ENCODE measurements around the gene HAUS5.
"Not testable (repeated sequence)": the region's sequence is repeated elsewhere in the genome, so short reads cannot be mapped to it uniquely, and the experiment has no call there.

HAUS5 gene

GRCh38 chr19:35644987-35645679 is 32.6 kb downstream of the HAUS5 start:
- no peak for TF ChIP-seq CTCF (IDR thresholded peaks at IDR 0.05; ENCODE audit: low read depth, low read length)
- Histone ChIP-seq H3K9me3 (ENCODE audit: severe bottlenecking) (no peaks in the 10 kb centered on the region), H3K27ac (peak overlapping the region; percentile 91), H3K4me3 (ENCODE audit: low read depth, low read length) (peak overlapping the region; percentile 62), H3K36me3 (peaks cover 7% of the 10 kb centered on the region), H3K27me3 (ENCODE audit: insufficient read depth, low read depth, severe bottlenecking) (no peaks in the 10 kb centered on the region)
- peak; percentile 78 for DNase-seq

- H3K27ac ChIP-seq, result peak overlapping the region; percentile 85
- no peak overlapping the region for H3K4me3 ChIP-seq (ENCODE audit: low read depth, low read length)
- peaks cover 9% of the 10 kb centered on the region for H3K36me3 ChIP-seq
- no peak for TF ChIP-seq CTCF (IDR thresholded peaks at IDR 0.05; ENCODE audit: low read depth, low read length)
- no peaks in the 10 kb centered on the region for H3K27me3 ChIP-seq (ENCODE audit: insufficient read depth, low read depth, severe bottlenecking)
- DNase-seq, result no peak
- no peaks in the 10 kb centered on the region for H3K9me3 ChIP-seq (ENCODE audit: severe bottlenecking)
Measured at GRCh38 chr19:35645680-35646511, 33.4 kb downstream of the HAUS5 start.

DNA sequence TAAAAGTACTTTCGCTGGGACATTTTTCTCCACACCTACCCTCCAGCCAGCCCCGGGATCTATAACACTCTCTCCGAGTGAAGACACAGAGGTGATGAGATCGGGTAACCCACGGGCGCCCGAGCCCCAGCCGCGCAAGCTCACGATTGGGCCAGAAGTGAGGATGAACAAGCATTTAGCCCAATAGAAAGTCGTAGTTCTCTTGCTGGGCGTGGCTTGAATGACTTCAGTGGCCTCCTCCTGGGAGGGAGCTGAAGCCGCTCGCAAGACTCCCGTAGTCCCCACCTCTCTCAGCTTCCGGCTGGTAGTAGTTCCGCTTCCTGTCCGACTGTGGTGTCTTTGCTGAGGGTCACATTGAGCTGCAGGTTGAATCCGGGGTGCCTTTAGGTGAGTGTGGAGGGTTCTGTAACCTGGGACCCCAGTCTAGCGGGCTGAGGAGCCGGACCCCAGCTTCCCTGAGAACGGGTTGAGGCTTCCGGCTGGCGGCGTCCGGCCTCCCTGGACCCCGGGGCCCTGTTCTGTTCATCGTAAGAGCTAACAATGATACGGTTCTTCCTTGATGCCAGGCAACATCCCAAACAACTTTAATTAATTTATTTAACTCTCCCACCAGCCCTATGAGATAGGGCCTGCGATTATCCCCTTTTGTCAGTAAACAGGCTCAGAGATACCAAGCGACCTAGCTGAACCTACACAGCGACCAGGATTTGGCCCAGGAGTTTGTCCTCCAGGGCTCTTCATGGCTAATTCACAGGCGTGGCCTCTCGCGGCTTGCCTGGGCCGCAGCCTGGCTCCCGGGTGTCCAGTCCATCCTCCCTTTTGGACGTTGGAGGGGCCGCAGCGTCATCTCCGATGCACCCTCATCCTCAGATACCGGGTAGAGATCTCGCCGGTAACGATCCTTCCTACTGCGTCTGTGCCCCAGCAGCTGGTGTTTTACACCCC is 35.8 kb downstream of the HAUS5 start, which contains the start of gene COX6B1:
TSS of gene COX6B1 (plus strand) at position 307 of the 945 bp plus-strand sequence. CDS start 2,921 bp downstream, outside the sequence.
- peak; percentile 96 for DNase-seq
- H3K27me3 ChIP-seq (ENCODE audit: insufficient read depth, low read depth, severe bottlenecking), result no peaks in the 10 kb centered on the region
- no peak for TF ChIP-seq CTCF (IDR thresholded peaks at IDR 0.05; ENCODE audit: low read depth, low read length)
- H3K27ac ChIP-seq, result peak within 1 kb of the TSS; percentile 85
- H3K4me3 ChIP-seq (ENCODE audit: low read depth, low read length), result peak within 1 kb of the TSS; percentile 93
- no peaks in the 10 kb centered on the region for H3K9me3 ChIP-seq (ENCODE audit: severe bottlenecking)
- H3K36me3 ChIP-seq, result peaks cover 24% of the 10 kb centered on the region

- H3K9me3 ChIP-seq (ENCODE audit: severe bottlenecking), result no peaks in the 10 kb centered on the region
- no peak overlapping the region for H3K4me3 ChIP-seq (ENCODE audit: low read depth, low read length)
- DNase-seq, result no peak
- H3K27me3 ChIP-seq (ENCODE audit: insufficient read depth, low read depth, severe bottlenecking), result no peaks in the 10 kb centered on the region
- no peak for TF ChIP-seq CTCF (IDR thresholded peaks at IDR 0.05; ENCODE audit: low read depth, low read length)
- H3K27ac ChIP-seq, result no peak overlapping the region
- H3K36me3 ChIP-seq, result peaks cover 42% of the 10 kb centered on the region
Measured at GRCh38 chr19:35650581-35650980, 38.0 kb downstream of the HAUS5 start.

DNA sequence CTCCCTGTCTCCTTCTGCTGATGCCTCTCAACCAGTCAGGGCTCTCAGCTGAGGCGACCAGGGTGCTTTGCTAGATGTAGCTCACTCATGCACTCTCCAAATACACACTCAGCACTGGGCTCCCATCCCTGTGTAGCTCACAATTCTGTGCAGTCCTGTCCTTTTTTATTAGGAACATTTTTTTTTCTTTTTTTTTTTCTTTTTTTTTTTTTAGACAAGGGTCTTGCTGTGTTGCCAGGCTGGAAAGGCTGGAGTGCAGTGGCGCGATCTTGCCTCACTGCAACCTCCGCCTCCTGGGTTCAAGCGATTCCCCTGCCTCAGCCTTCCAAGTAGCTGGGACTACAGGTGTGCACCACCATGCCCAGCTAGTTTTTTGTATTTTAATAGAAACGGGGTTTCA is 42.3 kb downstream of the HAUS5 start:
- H3K9me3 ChIP-seq (ENCODE audit: severe bottlenecking); DNase-seq; H3K27ac ChIP-seq; H3K27me3 ChIP-seq (ENCODE audit: insufficient read depth, low read depth, severe bottlenecking); H3K4me3 ChIP-seq (ENCODE audit: low read depth, low read length): not testable (repeated sequence)
- peaks cover 76% of the 10 kb centered on the region for H3K36me3 ChIP-seq
